HG02798 (cell line): ENCODE results near the gene SPATA3.
A peak's percentile ranks its signal among the peaks of the same experiment; 100 is the strongest.

Source experiments
- ATAC-seq: cut with Tn5 transposase; IDR thresholded peaks from one replicate; pipeline ENCODE4 v1.9.1; 2021; ENCODE audit warnings: mild to moderate bottlenecking; ENCODE audit not compliant: unreplicated experiment, poor library complexity

The SPATA3 gene

GRCh38 chr2:230995821-230996220 lies at the start of gene SPATA3:
Gene SPATA3 (plus strand): TSS chr2:230996121. CDS start chr2:230996234, 113 bp downstream.
- no peak for ATAC-seq

GRCh38 chr2:230946429-230947234 lies 49.3 kb upstream of the SPATA3 start:
- no peak for ATAC-seq

- no peak for ATAC-seq
These were observed 48.7 kb upstream of the SPATA3 start for GRCh38 chr2:230947235-230947576.

- peak; percentile 40 for ATAC-seq
These were observed 48.0 kb upstream of the SPATA3 start for GRCh38 chr2:230947908-230948365.

- peak; percentile 60 for ATAC-seq
These were observed 45.7 kb upstream of the SPATA3 start for GRCh38 chr2:230949966-230950873.

- ATAC-seq: no peak
These were observed 45.0 kb upstream of the SPATA3 start for GRCh38 chr2:230950874-230951339.

GRCh38 chr2:230951396-230951795 lies 44.5 kb upstream of the SPATA3 start:
- no peak for ATAC-seq

- no peak for ATAC-seq
These were observed 43.5 kb upstream of the SPATA3 start for GRCh38 chr2:230952226-230952956.

GRCh38 chr2:230953845-230954244 lies 42.1 kb upstream of the SPATA3 start:
- peak; percentile 22 for ATAC-seq

GRCh38 chr2:230954746-230955145 lies 41.2 kb upstream of the SPATA3 start:
- ATAC-seq: no peak

- no peak for ATAC-seq
These were observed 40.7 kb upstream of the SPATA3 start for GRCh38 chr2:230955163-230955737.

- peak; percentile 81 for ATAC-seq
These were observed 38.8 kb upstream of the SPATA3 start for GRCh38 chr2:230956827-230957755.

- ATAC-seq: no peak
These were observed 38.0 kb upstream of the SPATA3 start for GRCh38 chr2:230957756-230958391.

GRCh38 chr2:230958820-230959756 lies 36.8 kb upstream of the SPATA3 start:
- no peak for ATAC-seq

GRCh38 chr2:230960026-230960425 lies 35.9 kb upstream of the SPATA3 start:
- ATAC-seq: no peak

GRCh38 chr2:230961091-230961491 lies 34.8 kb upstream of the SPATA3 start:
- no peak for ATAC-seq

- ATAC-seq: no peak
These were observed 31.7 kb upstream of the SPATA3 start for GRCh38 chr2:230964136-230964730.
